Vagina (tissue), 2 donors: ENCODE results near the gene OR5M3. TPM values are rescaled to one million over a fixed set of nuclear protein-coding genes. Genes with fewer than 3 reads are reported as not detected.

Experiments
- DNase-seq, 2 donors: peaks; one replicate each; pipeline ENCODE4 v3.0.0-alpha.2; 2017; ENCODE audit errors: extremely low spot score in 2 of 2
- H3K27ac ChIP-seq: fragments of 200-600 bp; sonication (generic); one replicate; pipeline ENCODE4 v1.5.1; 2019
- H3K27me3 ChIP-seq: fragments of 200-600 bp; sonication (generic); one replicate; pipeline ENCODE4 v1.5.1; 2019
- H3K36me3 ChIP-seq, 2 donors: fragments of 200-600 bp; sonication (generic); one replicate each; pipeline ENCODE4 v1.5.1; 2017 to 2019
- H3K4me1 ChIP-seq: fragments of 200-600 bp; sonication (generic); one replicate; pipeline ENCODE4 v1.5.1; 2019
- H3K4me3 ChIP-seq, 2 donors: fragments of 200-600 bp; sonication (generic); 1 replicate in 1 of 2; 2 replicates in 1 of 2; pipeline ENCODE4 v1.5.1; 2016 to 2019
- H3K9me3 ChIP-seq: fragments of 200-600 bp; sonication (generic); one replicate; pipeline ENCODE4 v1.5.1; 2019
- CTCF ChIP-seq, 3 experiments: fragments of 450-650 bp in 2 of 3; fragments of 200-600 bp in 1 of 3; sonication (generic) in 1 of 3; IDR thresholded peaks; one replicate each; pipeline ENCODE4 v1.5.1; 2017 to 2019; ENCODE audit warnings: antibody characterized with exemption in 3 of 3, mild to moderate bottlenecking in 2 of 3, moderate library complexity in 2 of 3
- POLR2A ChIP-seq, 2 donors: fragments of 450-650 bp; IDR thresholded peaks; one replicate each; pipeline ENCODE4 v1.6.1; 2017; ENCODE audit warnings: antibody characterized with exemption in 2 of 2, mild to moderate bottlenecking in 2 of 2, moderate library complexity in 2 of 2
- POLR2AphosphoS5 ChIP-seq, 2 donors: sonication (generic); formaldehyde crosslinking; IDR thresholded peaks; one replicate each; pipeline ENCODE4 v1.9.0; 2017; ENCODE audit warnings: antibody characterized with exemption in 2 of 2, mild to moderate bottlenecking in 2 of 2, low read depth in 1 of 2; ENCODE audit not compliant: insufficient read depth in 1 of 2
- intact Hi-C: fragments of 100-400 bp; cut with DNase I; formaldehyde crosslinking; loops from one replicate; pipeline ENCODE4 v1.15.1; 2023
- total RNA-seq: library from RNA; depleted of rRNA; stranded (reverse); fragments of >200 nt; gene quantifications from one replicate; pipeline ENCODE4 v1.2.3, GENCODE V29; 2016

Gene OR5M3
- total RNA-seq = not detected

- Histone ChIP-seq H3K9me3 (no peaks in the 10 kb centered on the region), H3K4me3 (no peak within 1 kb of the TSS), H3K27ac (no peak within 1 kb of the TSS), H3K4me1 (no peaks in the 10 kb centered on the region), H3K27me3 (no peaks in the 10 kb centered on the region), H3K36me3 (no peaks in the 10 kb centered on the region)
- intact Hi-C loops = no loop called here
- no peak for TF ChIP-seq POLR2AphosphoS5 (IDR thresholded peaks at IDR 0.05; ENCODE audit: insufficient read depth in 1 of 2, low read depth in 1 of 2)
- TF ChIP-seq POLR2A (IDR thresholded peaks at IDR 0.05) = no peak
- no peak for TF ChIP-seq CTCF (IDR thresholded peaks at IDR 0.05)
- DNase-seq = no peak
These were observed at the start of gene OR5M3 for GRCh38 chr11:56473252-56473651. TSS of gene OR5M3 (minus strand) at chr11:56473352. CDS start at chr11:56470497, 2,855 bp downstream.

GRCh38 chr11:56522008-56522407, 48.9 kb upstream of the OR5M3 start:
- no peaks in the 10 kb centered on the region for H3K27me3 ChIP-seq
- H3K4me1 ChIP-seq = no peaks in the 10 kb centered on the region
- no peaks in the 10 kb centered on the region for H3K36me3 ChIP-seq
- DNase-seq = no peak
- intact Hi-C loops = no loop called here
- no peaks in the 10 kb centered on the region for H3K9me3 ChIP-seq
- TF ChIP-seq CTCF (IDR thresholded peaks at IDR 0.05) = no peak
- H3K4me3 ChIP-seq = no peak overlapping the region
- no peak overlapping the region for H3K27ac ChIP-seq

- no peak for TF ChIP-seq POLR2A (IDR thresholded peaks at IDR 0.05)
- no peak for TF ChIP-seq CTCF (IDR thresholded peaks at IDR 0.05)
- TF ChIP-seq POLR2AphosphoS5 (IDR thresholded peaks at IDR 0.05; ENCODE audit: insufficient read depth in 1 of 2, low read depth in 1 of 2) = no peak
These were observed 40.1 kb upstream of the OR5M3 start for GRCh38 chr11:56513280-56513679.

GRCh38 chr11:56509439-56509838, 36.3 kb upstream of the OR5M3 start:
- Histone ChIP-seq H3K27ac (no peak overlapping the region), H3K4me3 (no peak overlapping the region), H3K36me3 (no peaks in the 10 kb centered on the region), H3K4me1 (no peaks in the 10 kb centered on the region), H3K9me3 (no peaks in the 10 kb centered on the region), H3K27me3 (no peaks in the 10 kb centered on the region)
- TF ChIP-seq POLR2A (IDR thresholded peaks at IDR 0.05) (no peak), POLR2AphosphoS5 (IDR thresholded peaks at IDR 0.05; ENCODE audit: insufficient read depth in 1 of 2, low read depth in 1 of 2) (no peak), CTCF (IDR thresholded peaks at IDR 0.05) (no peak)
- no peak for DNase-seq
- intact Hi-C loops = no loop called here

More at GRCh38 chr11:56513280-56513679, 40.1 kb upstream of the OR5M3 start:
- intact Hi-C loops = no loop called here
- Histone ChIP-seq H3K4me1 (no peaks in the 10 kb centered on the region), H3K27me3 (no peaks in the 10 kb centered on the region), H3K36me3 (no peaks in the 10 kb centered on the region), H3K27ac (no peak overlapping the region), H3K4me3 (no peak overlapping the region), H3K9me3 (no peaks in the 10 kb centered on the region)
- DNase-seq = no peak

GRCh38 chr11:56497010-56497409, 23.9 kb upstream of the OR5M3 start:
- Histone ChIP-seq H3K4me1 (no peaks in the 10 kb centered on the region), H3K27me3 (no peaks in the 10 kb centered on the region), H3K4me3 (no peak overlapping the region), H3K27ac (no peak overlapping the region), H3K36me3 (no peaks in the 10 kb centered on the region), H3K9me3 (no peaks in the 10 kb centered on the region)
- DNase-seq = no peak
- no peak for TF ChIP-seq POLR2AphosphoS5 (IDR thresholded peaks at IDR 0.05; ENCODE audit: insufficient read depth in 1 of 2, low read depth in 1 of 2)
- no peak for TF ChIP-seq POLR2A (IDR thresholded peaks at IDR 0.05)
- no peak for TF ChIP-seq CTCF (IDR thresholded peaks at IDR 0.05)
- intact Hi-C loops = no loop called here
